Cerebellar cortex (tissue), 1 donor: Measurements from ENCODE around the gene ZNF438.

Experiments
- DNase-seq: peaks from one replicate; pipeline ENCODE4 v3.0.0-alpha.2; 2015; ENCODE audit warnings: low spot score

The ZNF438 gene

DNA sequence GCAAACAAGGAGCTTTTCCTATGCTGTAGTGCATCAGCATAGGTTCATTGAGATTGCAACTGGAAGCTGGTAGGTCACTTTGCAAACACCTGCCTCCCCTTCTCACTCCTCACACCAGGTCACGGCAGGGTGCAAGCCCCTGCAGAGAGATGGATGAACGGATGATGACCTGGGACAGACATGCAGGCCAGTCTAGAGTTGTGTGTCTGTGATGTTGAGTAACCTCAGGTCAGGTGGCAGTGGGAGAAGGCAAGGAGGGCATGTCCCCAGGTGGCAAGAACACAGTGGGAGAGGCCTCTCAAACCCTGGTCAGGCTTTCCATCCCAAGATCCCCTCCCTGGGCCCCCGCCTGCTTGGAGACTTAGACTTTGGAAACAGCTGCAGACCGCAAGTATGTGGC, 205.0 kb downstream of the ZNF438 start:
- no peak for DNase-seq

DNA sequence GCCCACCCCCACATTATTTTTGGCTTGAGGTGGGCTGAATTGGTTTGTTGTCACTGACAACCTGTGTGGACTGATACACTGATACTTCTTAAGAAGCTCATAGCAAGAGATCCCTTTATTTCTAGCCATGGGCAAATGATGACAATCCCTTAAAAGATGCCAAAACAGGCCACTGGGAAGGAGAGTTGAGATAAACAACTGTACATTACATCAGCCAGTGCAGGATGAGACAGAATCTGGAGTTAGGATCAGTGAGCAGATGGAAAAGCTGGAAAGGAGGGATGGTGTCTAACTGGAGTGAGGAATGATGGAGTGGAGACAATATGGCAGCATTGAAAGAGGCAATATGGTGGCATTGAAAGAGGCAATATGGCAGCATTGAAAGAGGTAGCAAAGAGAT, 206.2 kb downstream of the ZNF438 start:
- DNase-seq, result no peak

DNA sequence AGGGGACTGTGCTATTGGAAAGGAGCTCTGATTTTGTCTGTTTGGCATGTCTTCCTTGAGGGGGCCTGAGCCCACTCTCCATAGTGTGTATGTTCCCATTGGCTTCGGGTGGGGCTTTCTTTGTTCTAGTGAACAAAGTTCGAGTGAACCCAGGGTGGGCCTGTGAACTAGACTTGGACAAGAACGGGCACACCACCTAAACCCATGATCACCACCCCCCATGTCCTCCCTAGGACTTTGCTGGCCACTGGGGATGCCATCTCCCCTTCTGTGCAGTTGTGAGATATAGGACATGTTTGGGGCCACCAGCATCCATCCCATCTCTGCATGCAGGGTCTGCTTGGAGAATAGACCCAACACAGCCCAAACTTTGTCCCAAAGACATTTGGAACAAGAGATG, 206.6 kb downstream of the ZNF438 start:
- no peak for DNase-seq

DNA sequence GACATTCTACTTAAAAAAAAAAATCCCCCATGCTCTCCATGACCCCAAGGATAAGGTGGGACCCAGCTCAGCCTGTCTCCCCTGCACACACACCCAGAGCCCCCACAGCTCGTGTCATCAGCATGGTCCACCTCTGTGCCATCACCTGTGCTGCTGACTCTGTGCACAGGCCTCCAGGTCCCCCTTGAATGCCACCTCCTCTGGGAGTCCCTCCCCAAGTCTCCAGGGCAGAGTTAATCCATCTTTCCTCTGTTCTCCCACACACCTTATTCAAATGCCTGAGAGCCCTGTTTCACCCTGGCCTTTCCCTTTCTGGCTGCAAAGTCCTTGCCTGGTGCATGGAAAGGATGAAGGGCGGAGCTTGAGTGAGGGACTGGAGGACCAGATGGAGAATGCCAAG, 208.0 kb downstream of the ZNF438 start:
- DNase-seq, result no peak

DNA sequence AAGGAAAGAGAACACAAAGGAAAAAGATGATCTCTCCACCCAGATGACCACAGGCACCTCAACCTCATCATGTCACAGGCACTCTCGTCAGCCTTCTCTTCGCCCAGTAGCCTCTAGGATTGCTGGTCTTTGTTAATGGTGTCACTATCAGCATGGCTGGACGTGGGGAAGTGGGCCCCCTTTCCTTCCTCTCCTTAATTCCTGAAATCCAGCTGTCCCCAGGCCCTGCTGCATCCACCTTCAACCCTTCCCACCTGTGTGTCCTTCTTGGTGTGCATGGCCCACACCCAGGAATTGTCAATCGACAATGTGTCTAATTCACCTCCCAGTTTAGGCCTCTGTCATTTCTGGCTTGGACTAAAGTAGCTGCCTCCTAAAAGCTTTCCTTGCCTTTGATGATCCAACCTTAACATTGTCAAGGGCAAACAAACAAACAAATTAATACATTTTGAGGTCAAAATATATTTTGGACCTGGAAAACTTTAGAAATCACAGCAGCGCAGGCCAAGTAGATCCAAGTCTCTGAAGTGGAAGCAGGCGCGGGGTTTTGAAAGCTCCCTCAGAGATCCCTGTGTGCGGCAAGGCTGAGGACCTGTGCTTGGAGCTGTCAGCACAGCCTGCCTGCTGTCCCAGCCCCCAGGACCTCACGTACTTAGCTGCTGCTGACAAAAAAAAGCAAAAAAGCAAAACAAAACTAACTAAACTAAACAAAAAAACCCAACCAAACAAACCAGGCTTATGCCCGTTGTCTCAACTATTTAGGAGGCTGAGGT, 208.8 kb downstream of the ZNF438 start:
- peak; percentile 14 for DNase-seq

DNA sequence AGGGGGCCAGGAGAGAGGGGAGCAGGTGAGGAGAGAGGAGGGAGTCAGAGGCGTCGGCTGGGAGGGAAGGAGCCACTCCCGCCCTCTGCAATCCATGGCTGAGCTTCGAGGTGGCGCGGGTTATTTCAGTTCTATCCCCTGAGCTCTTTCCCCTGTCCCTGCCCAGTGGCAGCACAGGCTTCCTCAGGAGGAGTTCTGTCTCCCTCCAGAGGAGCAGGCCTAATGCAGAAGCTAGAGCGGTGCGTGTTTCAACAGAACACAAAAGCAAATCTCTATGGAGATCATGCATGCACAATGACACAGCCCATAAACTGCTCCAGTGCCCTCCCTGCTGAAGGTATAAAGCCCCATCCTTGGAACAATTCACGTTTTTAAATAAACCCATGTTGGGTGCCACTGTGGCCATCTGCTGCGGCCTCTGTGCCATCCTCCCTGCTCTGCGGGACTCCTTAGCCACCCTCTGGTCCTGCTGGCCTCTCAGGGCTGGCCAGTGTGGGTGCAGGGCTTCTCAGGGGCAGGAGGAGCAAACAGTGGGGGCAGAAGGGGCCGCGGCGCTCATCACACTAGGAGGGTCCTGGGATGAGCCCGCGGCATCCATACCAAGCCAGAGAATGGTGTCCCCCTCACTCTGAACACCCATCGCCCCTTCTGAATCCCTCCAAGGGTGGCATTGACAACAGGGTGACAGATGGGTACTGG, 209.5 kb downstream of the ZNF438 start:
- DNase-seq, result peak; percentile 48

DNA sequence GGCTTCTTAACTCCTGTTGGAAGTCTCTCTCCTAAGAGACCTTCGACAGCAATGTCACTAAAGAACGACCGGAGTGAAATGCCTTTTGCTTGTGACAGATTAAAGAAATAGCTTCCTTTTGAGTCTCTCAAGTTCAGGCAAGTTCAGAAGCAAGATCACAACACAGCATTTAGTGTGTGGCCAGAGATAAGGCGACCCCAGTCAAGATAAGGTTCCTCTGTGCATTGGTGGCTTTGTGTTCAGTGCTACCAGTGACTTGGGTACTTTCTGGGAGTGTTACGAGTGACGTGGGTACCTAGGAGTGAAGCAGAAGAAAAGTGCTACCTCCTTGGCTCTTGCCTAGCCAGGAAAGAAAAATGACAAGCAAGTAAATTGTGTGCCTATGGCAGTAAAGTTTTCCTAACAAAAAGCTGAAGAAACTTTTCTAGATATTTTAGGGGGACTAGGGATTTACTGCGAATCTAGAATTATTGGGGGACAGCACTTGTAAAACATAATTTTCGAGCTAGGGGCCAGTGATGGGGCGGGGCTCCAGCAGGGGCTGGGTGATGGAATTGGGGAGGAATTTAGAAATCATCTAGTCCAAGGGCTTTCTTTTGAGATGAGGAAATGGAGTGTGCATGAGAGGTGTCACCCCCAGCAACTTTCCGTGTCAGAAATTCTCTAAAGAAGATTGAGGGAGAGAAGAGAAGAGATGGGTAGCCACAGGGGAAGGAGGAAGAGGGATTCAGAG, 210.2 kb downstream of the ZNF438 start:
- no peak for DNase-seq

DNA sequence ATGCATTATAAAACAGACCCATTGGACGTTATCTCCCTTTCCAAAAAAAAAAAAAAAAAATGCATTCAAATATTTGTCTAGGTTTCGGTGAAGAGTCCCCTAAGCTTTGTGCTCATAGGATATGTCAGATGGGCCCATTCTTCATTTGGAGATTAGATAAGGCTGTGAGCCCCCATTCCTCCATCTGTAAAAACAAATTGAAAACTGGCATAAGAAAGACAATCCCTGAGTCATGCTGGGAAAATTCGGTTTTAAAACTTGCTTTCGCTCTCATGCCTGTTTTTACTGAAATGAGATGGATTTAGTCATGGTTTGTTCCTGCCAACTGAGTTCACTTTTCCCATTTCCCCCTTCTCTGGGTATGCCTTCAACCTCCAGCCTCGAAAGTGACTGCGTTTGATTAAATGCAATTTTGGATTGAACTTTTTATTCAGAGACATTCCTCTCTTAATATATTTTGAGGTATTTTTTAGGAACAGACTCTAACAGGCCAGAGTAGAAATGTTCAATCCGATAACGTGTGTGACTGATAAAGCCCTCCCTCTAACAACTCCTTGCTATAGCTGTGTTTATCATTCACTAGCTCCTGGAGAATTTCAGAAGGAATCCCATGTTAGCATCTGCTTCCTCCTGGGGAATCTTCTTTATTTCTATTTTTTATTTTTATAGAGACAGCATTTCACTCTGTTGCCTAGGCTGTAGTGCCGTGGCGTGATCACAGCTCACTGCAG, 211.2 kb downstream of the ZNF438 start:
- no peak for DNase-seq

DNA sequence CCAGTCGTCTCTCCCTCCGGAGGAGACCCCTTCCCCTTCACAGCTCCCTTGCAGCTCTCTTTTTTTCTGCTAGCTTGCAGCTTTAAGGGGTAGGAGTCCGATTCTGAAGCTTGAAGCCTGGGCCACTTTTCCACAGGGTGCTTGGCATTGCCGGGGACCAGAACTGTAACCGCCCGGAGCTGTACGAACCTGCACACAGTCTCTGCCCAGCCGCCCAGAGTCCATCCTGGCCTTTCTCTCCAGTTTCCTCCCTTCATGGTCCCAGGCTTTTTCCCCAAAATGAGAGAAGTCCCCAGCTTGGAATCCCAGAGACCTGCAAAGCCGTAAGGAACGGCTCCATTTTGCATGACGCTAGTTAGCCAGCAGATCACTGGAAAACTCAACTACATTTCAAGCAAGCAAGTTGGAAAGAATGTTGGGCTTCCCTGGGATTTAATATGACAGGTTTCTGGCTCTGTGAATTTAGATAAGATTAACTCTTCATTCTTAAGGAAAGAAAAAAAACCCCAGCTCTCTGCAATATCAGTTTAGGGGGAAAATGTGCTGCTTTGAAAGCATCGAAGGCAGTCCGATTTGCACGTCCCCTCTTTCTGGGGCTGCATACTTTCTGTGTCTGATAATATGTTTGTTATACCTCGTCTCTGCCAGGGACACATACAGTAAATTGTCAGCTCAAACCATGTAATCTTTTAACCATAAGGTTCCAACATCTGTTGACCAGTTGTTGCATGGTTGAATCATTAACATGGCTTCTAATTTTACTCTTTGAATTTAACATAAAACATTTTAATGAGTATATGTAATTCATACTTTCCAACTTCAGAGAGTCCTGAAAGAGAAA, 212.1 kb downstream of the ZNF438 start:
- DNase-seq, result no peak

DNA sequence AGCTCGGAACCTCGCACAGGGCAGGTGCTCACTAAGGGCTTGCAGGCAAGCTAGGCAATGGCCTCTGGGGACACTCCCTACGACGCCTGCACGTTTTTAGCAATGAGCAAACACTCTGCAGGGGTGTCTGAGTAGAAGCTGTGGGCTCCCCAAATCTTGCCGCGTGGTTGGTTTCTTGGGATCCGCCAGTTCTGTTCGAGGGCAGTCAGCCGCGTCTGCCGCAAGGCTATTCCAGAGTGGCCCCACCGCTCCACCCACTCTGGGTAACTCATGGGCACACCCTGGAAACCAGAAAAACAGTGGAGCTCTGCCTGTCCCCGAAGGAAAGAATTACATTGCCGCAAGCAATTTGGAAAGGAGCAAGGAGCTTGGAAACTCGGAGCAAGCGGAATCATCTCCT, 212.8 kb downstream of the ZNF438 start:
- no peak for DNase-seq

DNA sequence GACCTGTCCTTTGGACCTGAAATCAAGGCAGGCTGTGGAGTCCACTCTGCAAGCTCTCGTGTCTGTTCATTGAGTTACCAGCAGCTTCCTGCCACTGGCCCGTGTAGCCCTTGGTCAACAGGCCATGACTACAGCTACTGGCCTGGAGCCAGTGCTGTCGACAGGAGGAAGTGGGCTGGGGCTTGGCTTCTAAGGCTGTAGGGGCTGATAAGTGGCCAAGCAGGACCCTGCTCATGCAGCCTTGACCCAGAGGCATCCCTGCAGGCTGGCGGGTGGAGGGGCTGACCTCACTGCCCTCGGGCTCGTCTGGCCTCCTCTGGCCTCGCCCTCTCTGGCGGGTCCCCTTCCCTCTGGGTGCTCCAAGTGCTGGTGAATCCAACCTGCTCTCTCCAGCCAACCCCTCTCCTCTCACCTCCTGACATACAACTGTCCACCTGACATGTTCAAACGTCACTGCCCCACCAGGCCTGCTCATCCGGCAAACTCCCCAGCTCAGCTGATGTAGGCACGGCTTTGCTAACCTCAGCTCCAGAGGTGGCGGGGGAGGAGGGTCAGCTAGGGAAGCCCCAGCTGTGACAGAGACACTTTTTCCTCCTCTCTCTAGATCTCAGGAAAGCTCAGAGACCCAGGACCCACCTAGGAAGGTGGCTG, 213.5 kb downstream of the ZNF438 start:
- no peak for DNase-seq

DNA sequence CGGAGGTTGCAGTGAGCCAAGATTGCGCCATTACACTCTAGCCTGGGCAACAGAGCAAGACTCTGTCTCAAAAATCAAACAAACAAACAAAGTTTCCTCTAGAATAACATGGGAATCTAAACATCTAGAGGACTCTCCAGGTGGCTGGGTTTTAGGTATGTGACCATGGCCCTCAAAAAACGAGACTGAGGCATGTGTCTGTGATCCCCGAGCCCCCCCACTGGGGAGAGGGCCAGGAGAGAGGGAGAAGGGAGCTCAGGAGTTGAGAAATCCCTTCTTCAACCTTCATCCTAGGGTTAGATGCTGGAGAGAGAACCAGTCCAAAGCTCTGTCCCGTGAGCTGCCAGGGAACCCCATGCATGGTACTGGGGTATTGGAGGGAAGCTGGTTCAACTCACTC, 214.1 kb downstream of the ZNF438 start:
- no peak for DNase-seq

DNA sequence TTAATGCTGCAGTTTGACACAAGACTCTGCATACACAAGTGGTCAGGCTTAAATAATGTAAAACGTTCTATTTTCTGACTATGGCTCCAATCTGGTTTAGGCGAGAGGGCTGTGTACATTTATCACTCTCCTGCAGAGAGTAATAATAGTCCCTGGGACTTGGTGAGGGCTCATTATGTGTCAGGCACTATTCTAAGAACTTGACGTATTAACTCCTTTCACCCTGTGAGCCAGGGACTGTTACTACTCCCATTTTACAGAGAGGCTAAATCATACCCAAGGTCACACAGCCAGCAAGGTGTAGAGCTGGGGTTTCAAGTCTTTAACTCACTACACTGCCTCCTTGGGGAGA, 214.9 kb downstream of the ZNF438 start:
- DNase-seq, result no peak

DNA sequence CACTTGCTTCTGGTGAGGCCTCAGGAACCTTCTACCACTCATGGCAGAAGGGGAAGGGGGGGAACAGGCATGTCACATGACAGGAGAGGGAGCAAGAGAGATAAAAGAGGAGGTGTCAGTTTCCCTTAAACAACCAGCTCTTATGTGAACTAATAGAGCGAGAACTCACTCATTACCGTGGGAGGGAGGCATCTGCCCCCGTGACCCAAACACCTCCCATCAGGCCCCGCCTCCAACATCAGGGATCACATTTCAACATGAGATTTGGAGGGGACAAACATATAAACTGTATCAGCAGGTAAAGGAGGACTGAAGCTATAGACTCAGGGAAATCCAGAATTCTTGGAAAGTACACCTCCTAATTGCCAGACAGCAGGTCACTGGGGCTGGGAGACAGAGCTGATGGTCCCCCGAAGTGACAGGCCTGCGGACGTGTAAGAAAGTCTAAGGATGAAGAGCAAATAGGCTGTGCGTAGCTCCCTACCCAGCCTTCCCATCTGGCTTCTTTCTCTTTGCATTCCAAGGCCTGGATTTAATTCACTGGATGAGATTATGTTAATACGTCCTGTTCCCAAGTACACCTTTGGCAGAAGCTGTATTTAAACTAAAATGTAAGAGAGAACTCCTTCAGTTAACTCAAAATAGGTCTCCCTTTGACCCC, 215.4 kb downstream of the ZNF438 start:
- DNase-seq, result no peak

DNA sequence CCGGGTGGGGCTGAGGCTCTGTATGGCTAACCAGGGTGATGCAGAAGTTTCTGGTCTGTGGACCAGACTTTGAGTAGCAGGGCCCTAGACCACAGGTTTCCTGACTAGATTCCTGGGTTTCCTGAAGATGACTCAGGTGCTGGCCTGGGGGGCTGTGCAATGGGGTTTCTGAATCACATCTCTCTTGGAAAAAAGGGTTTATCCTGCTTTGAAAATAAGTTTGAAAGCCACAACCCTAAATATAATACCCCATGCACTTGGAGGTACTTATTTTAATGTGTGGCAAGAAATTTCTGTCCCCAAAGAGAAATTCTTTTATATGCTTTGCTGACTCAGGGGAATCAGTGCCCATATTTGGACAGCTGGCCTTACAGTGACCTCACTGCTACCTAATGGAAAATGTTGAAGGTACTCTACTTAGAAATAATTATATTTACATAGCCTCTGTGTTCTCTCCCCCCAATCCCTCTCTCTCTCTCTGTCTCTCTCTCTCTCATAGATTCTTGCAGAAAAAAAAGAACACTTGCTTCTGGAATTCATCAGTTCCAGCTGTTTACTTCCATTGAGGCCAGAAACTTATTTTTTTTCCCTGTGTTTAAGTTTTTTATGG, 217.7 kb downstream of the ZNF438 start:
- DNase-seq, result no peak

DNA sequence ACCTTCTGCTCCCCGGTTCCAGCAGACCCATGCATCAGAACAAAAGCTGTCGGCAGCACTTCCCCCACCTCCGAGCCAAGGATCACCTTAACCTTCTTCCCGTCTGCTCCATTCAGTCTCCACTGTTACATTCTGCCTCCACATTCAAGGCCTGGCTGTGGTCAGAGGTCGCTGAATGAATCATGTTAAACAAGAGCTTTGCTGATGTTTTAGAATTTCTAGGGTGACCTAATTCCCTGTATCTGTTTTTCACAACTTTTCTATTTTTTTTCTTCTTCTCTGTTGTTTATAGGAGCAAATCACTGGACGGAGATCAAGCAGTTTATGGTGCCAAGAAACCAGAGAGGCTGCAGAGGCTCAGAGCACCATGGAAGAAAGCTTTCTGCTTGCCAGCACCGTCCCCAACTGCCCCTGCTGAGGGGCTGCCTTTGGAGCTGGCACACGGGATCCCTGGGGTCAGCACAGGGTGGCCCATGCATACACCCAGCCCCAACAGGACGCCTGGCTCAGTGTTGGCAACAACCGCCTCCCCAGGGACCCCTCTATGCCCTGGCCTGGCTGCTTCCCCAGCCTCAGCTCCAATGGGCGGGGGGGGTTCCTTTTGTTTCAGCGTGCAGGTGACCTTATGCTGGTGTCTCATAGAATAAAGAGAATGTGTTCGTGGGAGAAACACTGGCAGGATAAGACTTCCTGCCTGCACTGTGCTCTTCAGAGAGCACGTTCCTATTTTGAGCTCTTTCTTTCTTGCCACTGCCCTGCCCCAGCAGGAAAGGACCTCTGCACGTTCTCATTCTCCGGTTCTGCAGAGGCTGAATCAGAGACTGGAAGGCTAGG, 219.4 kb downstream of the ZNF438 start:
- DNase-seq, result peak; percentile 60

DNA sequence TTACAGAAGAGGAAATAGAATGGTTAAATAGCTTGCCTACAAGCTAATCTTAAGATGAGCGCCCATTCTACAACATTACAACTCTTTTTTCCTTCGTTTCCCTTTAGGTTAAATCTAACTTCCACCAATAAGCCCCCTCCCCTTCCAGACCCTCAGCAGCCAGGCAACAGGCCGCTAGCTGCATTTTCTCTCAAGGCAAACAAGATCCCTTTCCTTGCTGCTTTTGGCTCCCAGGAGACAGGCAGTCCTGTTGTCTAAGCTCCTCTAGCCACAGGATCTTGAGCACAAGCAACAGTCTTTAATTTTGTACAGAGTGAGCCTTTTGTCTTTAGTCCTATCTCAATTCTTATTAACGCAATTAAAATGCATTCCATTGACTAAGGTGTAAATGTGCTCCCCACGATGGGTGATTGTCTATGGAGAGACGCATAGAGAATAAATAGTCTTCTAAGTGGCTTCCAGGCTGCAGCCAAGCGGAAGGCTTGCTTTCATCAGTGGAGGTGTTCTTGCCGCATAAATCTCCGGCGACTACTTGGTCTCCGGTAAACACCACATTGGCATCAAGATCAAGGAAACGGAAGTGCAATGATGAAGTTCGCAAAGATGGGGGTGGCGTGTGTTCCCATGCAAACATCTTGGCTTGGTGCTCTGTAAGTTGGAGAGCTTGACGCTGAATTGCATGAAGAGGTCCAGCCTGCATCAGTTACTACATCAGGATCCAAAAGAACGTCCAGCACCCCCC, 220.2 kb downstream of the ZNF438 start:
- peak; percentile 33 for DNase-seq

DNA sequence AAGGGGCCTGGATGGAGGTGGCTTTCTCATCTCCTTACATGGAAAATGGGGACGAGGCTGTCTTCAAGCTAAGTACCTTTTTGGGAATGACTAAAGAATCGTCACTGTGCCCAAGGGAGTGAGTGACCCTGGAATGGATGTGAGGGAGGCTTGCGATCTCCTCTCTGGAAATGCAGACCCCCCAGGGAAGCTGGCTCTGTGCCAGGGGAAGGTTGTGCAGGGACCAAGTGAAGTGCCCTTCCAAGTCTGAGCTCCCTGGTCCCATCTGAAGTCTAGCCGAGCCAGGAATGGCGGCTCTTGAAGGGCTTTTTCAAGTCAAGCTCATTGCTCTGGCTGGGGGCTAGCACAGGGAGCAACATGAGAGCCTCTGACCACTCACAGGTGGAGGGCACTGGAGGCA, 221.2 kb downstream of the ZNF438 start:
- DNase-seq, result no peak
